Erythroblast (primary cell): ENCODE measurements around the gene CYP3A5.
"Not testable (repeated sequence)": the region's sequence is repeated elsewhere in the genome, so short reads cannot be mapped to it uniquely, and the experiment has no call there.

Experiments
- GATA1 ChIP-seq: IDR thresholded peaks from 2 replicates; pipeline ENCODE4 v1.6.1; 2011; ENCODE audit warnings: low read depth, mild to moderate bottlenecking, control low read depth, low read length, moderate library complexity
- POLR2A ChIP-seq: IDR thresholded peaks from 2 replicates; pipeline ENCODE4 v1.6.1; 2011; ENCODE audit warnings: mild to moderate bottlenecking, low read length

- TF ChIP-seq POLR2A, GATA1: not testable (repeated sequence)
Observed at GRCh38 chr7:99654626-99655025, 25.2 kb downstream of the CYP3A5 start.
